HG03139 (cell line): ENCODE data around the gene ANKRD33.

Source experiments
- ATAC-seq: cut with Tn5 transposase; IDR thresholded peaks from one replicate; pipeline ENCODE4 v1.9.1; 2021; ENCODE audit not compliant: unreplicated experiment

Gene ANKRD33

GRCh38 chr12:51855586-51856428 is 32.1 kb upstream of the ANKRD33 start:
- no peak for ATAC-seq

- ATAC-seq = no peak
Measured at GRCh38 chr12:51860986-51861385, 26.9 kb upstream of the ANKRD33 start.

- ATAC-seq = no peak
Measured at GRCh38 chr12:51862947-51863346, 25.0 kb upstream of the ANKRD33 start.

- ATAC-seq = no peak
Measured at GRCh38 chr12:51863363-51863932, 24.5 kb upstream of the ANKRD33 start.

DNA sequence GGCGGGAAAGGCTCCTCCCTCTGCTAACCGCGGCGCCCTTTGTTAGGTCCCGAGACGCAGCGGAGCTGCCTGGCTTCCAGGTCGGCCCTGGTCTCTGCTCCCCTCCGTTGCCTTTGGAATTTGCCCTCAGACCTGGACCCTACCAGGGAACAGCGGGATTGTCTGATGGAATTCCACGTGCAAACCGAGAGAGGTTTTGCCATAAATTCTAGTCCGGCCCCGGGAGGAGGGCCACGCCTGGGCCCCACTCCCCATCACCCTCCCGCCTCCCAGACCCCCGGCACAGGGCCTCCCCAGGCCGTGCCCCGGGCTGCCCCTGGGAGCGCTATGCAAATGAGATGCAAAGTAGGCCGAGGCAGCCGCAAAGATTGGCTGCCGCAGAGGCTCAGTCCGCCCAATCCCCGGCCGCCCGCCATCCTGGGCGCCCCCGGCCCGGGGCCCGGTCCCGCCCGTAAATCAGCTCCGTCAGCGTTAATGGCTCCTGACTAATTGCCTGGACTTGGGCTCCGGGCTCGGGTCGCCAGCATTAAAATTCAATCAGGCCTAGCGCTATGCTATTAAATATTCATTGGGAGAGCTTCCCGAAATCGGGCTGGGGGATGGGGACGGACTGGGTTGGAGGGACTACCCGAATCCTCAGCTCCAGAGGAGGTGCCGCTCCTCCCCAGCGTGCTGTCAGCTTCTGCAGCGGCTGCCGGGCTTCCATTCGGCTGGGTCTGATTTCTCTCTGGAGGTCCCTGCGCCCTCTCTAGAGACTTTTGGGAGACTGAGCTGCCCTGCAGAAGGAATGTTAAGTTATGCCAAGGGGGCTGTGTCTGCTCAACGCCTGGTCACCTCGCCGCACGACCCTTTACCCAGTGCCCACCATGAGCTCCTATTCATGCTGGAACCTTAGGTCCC is 23.7 kb upstream of the ANKRD33 start:
- ATAC-seq = no peak

- ATAC-seq = no peak
Measured at GRCh38 chr12:51864833-51865670, 22.9 kb upstream of the ANKRD33 start.

- ATAC-seq = no peak
Measured at GRCh38 chr12:51865757-51866270, 22.1 kb upstream of the ANKRD33 start.

DNA sequence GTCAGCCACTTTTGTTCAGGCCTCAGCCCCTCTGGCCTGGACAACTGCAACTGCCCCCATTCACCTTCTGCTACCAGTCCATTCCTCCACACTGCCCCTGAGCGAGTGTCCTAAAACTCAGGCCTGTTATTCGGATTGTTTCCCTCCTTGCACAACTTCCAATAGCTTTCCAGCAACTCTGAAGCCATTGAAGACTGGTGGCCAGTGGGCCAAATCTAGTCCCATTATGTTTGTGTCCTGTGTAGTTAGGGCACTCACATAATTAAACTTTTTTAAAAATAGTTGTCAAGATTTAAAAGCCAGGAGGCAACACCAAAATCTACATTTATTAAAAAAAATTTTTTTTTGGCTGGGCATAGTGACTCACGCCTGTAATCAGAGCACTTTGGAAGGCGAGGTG is 21.6 kb upstream of the ANKRD33 start:
- ATAC-seq = no peak

DNA sequence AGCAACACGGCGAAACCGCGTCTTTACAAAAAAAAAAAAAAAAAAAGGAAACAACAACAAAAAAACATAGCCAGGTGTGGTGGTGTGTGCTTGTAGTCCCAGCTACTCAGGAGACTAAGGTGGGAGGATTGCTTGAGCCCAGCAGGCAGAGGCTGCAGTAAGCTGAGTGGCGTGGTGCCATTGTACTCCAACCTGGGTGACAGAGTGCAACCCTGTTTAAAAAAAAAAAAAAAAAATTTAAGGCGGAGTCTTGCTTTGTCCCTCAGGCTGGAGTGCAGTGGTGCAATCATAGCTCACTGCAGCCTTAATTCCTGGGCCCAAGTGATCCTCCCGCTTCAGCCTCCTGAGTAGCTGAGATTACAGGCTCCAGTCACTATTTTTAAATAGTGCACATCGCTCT is 21.1 kb upstream of the ANKRD33 start:
- no peak for ATAC-seq

GRCh38 chr12:51867371-51867770 is 20.5 kb upstream of the ANKRD33 start:
- no peak for ATAC-seq

DNA sequence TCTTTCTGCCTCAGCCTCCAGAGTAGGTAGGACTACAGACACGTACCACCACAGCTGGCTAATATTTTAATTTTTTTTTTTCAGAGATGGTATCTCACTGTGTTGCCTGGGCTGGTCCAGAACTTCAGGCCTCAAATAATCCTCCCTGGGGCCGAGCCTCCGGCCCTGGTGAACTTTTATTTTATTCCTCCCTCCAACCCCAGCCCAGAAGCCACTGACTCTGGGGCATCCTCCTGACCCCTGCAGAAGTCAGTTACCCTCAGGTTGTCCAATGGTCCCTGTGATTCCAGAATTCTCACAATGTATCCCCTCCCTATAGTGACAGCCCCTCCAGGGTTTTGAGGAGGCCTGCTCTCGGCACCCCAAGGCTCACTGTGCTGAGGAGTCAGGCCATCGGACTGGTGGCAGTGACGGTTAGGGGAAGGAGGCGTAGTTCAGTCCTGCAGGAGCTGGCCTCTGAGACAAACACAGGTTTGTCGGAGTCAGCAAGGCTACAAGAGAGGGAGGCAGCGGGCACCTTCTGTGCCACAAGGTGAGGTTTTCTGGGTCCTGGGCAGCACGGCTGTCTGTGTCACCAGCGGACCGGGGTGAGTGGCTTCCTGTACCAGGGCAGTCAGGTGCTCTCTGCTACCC is 20.0 kb upstream of the ANKRD33 start:
- ATAC-seq = no peak

GRCh38 chr12:51868821-51869495 is 18.9 kb upstream of the ANKRD33 start:
- ATAC-seq = no peak

GRCh38 chr12:51869496-51869865 is 18.4 kb upstream of the ANKRD33 start:
- ATAC-seq = no peak

DNA sequence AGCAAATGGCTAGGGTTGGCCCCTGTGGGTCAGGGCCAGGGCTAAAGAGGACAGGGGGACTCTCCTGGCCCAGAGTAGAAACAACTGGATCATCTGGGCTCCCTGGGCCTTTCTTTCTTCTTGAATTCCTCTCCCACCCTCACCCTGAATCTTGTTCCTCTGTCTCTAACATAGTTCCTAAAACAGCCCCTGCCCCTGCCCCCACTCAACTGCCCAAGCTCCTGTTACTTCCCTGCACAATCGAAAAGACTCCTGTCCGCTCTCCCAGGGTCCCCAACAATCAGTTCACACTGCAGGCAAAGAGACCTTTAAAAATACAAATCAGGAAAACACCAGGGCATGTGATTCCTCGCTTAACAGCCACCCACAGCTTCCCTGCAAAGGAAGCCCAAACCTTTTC is 18.0 kb upstream of the ANKRD33 start:
- no peak for ATAC-seq

GRCh38 chr12:51870504-51870903 is 17.4 kb upstream of the ANKRD33 start:
- no peak for ATAC-seq

GRCh38 chr12:51871126-51871525 is 16.8 kb upstream of the ANKRD33 start:
- no peak for ATAC-seq

DNA sequence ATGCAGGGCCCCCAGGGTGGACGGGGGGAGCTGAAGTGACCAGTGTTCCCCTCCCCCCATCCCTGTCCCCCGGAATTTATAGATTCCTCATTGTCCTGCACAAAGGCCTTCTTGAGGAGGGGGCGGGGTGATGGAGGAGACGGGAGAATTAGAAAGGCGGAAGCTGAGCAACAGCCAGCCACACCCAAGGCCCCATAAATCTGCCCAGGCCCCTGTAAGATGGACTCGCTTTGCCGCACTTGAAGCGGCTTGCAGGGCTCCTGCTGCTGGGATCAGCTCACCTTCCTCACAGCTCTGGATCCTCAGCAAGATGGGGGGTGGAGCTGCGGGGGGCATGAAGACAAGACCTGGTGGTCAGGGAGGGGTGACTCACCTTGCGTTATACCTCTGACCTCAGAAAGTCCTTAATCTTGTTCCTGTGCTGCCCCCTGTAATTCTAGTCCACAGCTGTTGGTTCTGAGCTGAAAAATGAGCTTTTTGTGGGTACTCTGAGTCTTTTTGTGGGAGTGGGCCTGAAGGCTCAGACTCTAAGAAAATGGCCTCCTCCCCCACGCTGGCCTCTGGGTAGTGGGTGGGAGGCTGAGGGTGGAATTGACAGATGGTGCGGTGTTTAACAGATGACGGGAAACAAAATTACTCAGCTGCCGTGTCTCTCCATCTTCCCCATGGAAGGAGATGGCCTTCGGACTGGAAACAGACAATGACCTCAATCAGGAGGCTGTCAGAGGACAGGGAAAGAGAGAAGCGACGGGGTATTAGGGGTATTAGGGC is 15.8 kb upstream of the ANKRD33 start:
- ATAC-seq = no peak

DNA sequence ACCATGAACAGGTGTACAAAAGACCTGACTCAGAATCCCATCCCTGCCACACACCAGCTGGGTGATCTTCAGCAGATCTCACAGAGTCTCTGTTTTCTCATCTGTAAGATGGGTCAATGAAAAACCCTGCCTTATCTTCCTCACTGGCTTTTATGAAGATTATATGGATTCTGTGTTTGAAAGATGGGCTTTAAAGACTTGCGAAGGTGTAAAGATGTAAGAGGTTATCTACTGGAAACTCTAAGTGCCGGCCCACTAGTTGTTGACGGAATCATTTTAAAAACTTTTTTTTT is 15.3 kb upstream of the ANKRD33 start:
- ATAC-seq = no peak
